PC-3 (cell line): ENCODE data around the gene RPGRIP1.

Experiments
- CTCF ChIP-seq: fragments of 300-600 bp; sonication (generic); conservative IDR thresholded peaks from 2 replicates; pipeline ENCODE4 v1.5.1; 2017; ENCODE audit warnings: antibody characterized with exemption, low read depth, mild to moderate bottlenecking, low read length
- EZH2phosphoT487 ChIP-seq: fragments of 300-600 bp; sonication (generic); IDR thresholded peaks from 2 replicates; pipeline ENCODE4 v1.6.1; 2018; ENCODE audit warnings: mild to moderate bottlenecking, antibody characterized with exemption, low read length, borderline replicate concordance

- TF ChIP-seq CTCF = no peak
- no peak for TF ChIP-seq EZH2phosphoT487
Measured at GRCh38 chr14:21309238-21309636, 29.4 kb downstream of the RPGRIP1 start.
